ENCODE data around the gene CFTR. TPM values are rescaled to one million over a fixed set of nuclear protein-coding genes. Genes with fewer than 3 reads are reported as not detected.

CFTR gene
- total and polyA plus RNA-seq, 2 donors from 2014 or later, result 2.5 to 12.8 TPM

- TF ChIP-seq, protein P1, sequence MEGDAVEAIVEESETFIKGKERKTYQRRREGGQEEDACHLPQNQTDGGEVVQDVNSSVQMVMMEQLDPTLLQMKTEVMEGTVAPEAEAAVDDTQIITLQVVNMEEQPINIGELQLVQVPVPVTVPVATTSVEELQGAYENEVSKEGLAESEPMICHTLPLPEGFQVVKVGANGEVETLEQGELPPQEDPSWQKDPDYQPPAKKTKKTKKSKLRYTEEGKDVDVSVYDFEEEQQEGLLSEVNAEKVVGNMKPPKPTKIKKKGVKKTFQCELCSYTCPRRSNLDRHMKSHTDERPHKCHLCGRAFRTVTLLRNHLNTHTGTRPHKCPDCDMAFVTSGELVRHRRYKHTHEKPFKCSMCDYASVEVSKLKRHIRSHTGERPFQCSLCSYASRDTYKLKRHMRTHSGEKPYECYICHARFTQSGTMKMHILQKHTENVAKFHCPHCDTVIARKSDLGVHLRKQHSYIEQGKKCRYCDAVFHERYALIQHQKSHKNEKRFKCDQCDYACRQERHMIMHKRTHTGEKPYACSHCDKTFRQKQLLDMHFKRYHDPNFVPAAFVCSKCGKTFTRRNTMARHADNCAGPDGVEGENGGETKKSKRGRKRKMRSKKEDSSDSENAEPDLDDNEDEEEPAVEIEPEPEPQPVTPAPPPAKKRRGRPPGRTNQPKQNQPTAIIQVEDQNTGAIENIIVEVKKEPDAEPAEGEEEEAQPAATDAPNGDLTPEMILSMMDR (IDR thresholded peaks at IDR 0.05; ENCODE audit: borderline replicate concordance, extremely low read depth, insufficient read depth), result no peak
- H3K9me3 ChIP-seq (ENCODE audit: control insufficient read depth in 2 of 3, insufficient read depth in 1 of 3, low read length in 3 of 3), result no peaks in the 10 kb centered on the region
- no peak for FAIRE-seq
Observed at GRCh38 chr7:117530390-117530789, 50.6 kb downstream of the CFTR start.

DNA sequence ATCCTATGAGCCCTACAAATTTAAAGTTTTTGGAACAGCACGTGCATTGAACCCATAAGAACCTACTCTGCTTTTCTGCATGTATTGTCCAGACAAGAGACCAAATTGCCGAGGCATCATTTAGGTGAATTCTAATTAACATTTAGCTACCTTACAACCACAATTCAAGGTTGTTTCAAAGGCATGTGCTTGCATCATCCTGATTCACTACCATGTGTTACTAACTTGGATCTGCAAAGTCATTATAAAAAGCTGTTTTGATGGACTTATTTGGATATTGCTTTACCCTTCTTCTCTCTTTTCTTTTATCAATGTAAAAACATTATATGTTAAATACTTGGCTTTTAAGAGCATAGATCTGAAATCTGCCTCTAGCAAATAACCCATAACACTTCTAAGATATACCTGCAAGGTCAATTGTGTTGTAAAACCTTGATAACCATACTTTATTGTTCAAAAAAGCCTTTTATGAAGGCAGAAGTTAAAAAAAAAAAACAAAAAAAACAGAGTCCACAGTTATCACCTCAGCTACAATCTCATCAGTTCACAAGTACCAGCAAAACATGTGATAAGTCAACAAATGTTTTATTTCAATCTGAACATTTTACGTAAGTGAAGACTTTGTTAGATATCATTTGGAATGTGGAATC lies 51.9 kb downstream of the CFTR start:
- H3K27ac ChIP-seq (ENCODE audit: low read depth in 2 of 2, low read length in 2 of 2), result no peak overlapping the region
- no peak for FAIRE-seq
- intact Hi-C loops (cut with DNase I), result no loop called here

More at GRCh38 chr7:117530390-117530789, 50.6 kb downstream of the CFTR start:
- Histone ChIP-seq H3K36me3 (ENCODE audit: control insufficient read depth in 2 of 3, insufficient read depth in 3 of 3, low read length in 3 of 3) (no peaks in the 10 kb centered on the region), H3K4me3 (ENCODE audit: low read length in 3 of 3) (no peak overlapping the region), H3K27ac (ENCODE audit: low read depth in 2 of 2, low read length in 2 of 2) (no peak overlapping the region), H3K9ac (ENCODE audit: low read length in 3 of 3) (no peak overlapping the region), H3K27me3 (ENCODE audit: control insufficient read depth, insufficient read depth, low read length) (no peaks in the 10 kb centered on the region), H3K4me1 (ENCODE audit: control insufficient read depth in 2 of 3, insufficient read depth in 2 of 3, low read depth in 1 of 3, low read length in 3 of 3) (no peaks in the 10 kb centered on the region)
- intact Hi-C loops (cut with DNase I), result no loop called here
- no peak for DNase-seq

GRCh38 chr7:117538053-117538452 lies 58.2 kb downstream of the CFTR start:
- TF ChIP-seq, protein P1 (IDR thresholded peaks at IDR 0.05; ENCODE audit: borderline replicate concordance, extremely low read depth, insufficient read depth), result no peak
- H3K4me3 ChIP-seq (ENCODE audit: low read length in 3 of 3), result no peak overlapping the region
- intact Hi-C loops (cut with DNase I), result no loop called here
- H3K27ac ChIP-seq (ENCODE audit: low read depth in 2 of 2, low read length in 2 of 2), result no peak overlapping the region
- DNase-seq (no peak), FAIRE-seq (no peak)
- no peak overlapping the region for H3K9ac ChIP-seq (ENCODE audit: low read length in 3 of 3)
- H3K4me1 ChIP-seq (ENCODE audit: control insufficient read depth in 2 of 3, insufficient read depth in 2 of 3, low read depth in 1 of 3, low read length in 3 of 3), result no peaks in the 10 kb centered on the region
- H3K27me3 ChIP-seq (ENCODE audit: control insufficient read depth, insufficient read depth, low read length), result no peaks in the 10 kb centered on the region
- H3K9me3 ChIP-seq (ENCODE audit: control insufficient read depth in 2 of 3, insufficient read depth in 1 of 3, low read length in 3 of 3), result no peaks in the 10 kb centered on the region
- H3K36me3 ChIP-seq (ENCODE audit: control insufficient read depth in 2 of 3, insufficient read depth in 3 of 3, low read length in 3 of 3), result no peaks in the 10 kb centered on the region

More for the DNA sequence above, 51.9 kb downstream of the CFTR start:
- Histone ChIP-seq H3K4me3 (ENCODE audit: low read length in 3 of 3) (no peak overlapping the region), H3K36me3 (ENCODE audit: control insufficient read depth in 2 of 3, insufficient read depth in 3 of 3, low read length in 3 of 3) (no peaks in the 10 kb centered on the region), H3K4me1 (ENCODE audit: control insufficient read depth in 2 of 3, insufficient read depth in 2 of 3, low read depth in 1 of 3, low read length in 3 of 3) (no peaks in the 10 kb centered on the region), H3K9me3 (ENCODE audit: control insufficient read depth in 2 of 3, insufficient read depth in 1 of 3, low read length in 3 of 3) (no peaks in the 10 kb centered on the region), H3K9ac (ENCODE audit: low read length in 3 of 3) (no peak overlapping the region), H3K27me3 (ENCODE audit: control insufficient read depth, insufficient read depth, low read length) (no peaks in the 10 kb centered on the region)
- no peak for DNase-seq
- TF ChIP-seq, protein P1 (IDR thresholded peaks at IDR 0.05; ENCODE audit: borderline replicate concordance, extremely low read depth, insufficient read depth), result no peak

DNA sequence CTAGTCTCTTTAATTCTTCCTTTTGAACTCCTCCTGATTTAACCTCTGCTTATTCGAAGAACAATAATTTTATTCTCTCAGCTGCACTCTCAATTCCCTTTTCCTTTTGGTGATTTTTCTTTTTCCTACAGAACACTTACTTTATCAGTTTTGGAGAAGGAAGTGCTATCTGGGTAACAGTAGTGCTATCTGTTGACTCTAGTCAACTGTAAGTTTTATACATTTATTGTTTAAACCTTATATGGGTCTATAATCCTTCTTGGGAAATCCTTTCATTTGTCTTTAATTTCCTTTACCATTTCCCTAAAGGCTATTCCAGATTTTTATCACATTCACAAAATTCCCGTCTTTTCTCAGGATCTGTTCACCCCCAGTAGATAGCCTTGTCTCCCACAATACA lies 64.2 kb downstream of the CFTR start:
- FAIRE-seq, result no peak
- no peak overlapping the region for H3K27ac ChIP-seq (ENCODE audit: low read depth in 2 of 2, low read length in 2 of 2)
- intact Hi-C loops (cut with DNase I), result no loop called here
- no peak for DNase-seq
- H3K4me3 ChIP-seq (ENCODE audit: low read length in 3 of 3), result no peak overlapping the region
- H3K36me3 ChIP-seq (ENCODE audit: control insufficient read depth in 2 of 3, insufficient read depth in 3 of 3, low read length in 3 of 3), result no peaks in the 10 kb centered on the region
- H3K27me3 ChIP-seq (ENCODE audit: control insufficient read depth, insufficient read depth, low read length), result no peaks in the 10 kb centered on the region
- TF ChIP-seq, protein P1 (IDR thresholded peaks at IDR 0.05; ENCODE audit: borderline replicate concordance, extremely low read depth, insufficient read depth), result no peak
- H3K4me1 ChIP-seq (ENCODE audit: control insufficient read depth in 2 of 3, insufficient read depth in 2 of 3, low read depth in 1 of 3, low read length in 3 of 3), result no peaks in the 10 kb centered on the region
- no peak overlapping the region for H3K9ac ChIP-seq (ENCODE audit: low read length in 3 of 3)
- no peaks in the 10 kb centered on the region for H3K9me3 ChIP-seq (ENCODE audit: control insufficient read depth in 2 of 3, insufficient read depth in 1 of 3, low read length in 3 of 3)

Data from kidney (tissue), 14 donors.